IMR-90 (cell line): ENCODE data around the gene TBRG4. TPM values are rescaled to one million over a fixed set of nuclear protein-coding genes. Genes with fewer than 3 reads are reported as not detected.

Source experiments
- ATAC-seq: fragments of 200-7000 bp; cut with Tn5 transposase; 2 replicates; pipeline ENCODE4 v1.9.1; 2020; ENCODE audit warnings: low read depth, mild to moderate bottlenecking, moderate library complexity
- BruUV-seq: library from RNA; stranded (reverse); fragments of 400-500 nt; replicated peaks from 2 replicates; lab custom pipeline; 2021; lab: Mats Ljungman, UMichigan
- CTCF ChIA-PET: fragments of 300-600 bp; formaldehyde crosslinking; extraction: SDS; loops from one replicate; lab custom pipeline; 2021; ENCODE audit warnings: antibody characterized with exemption; lab: Yijun Ruan, JAX
- POLR2A ChIA-PET: fragments of 300-600 bp; sonication (Branson Sonifier 250); formaldehyde crosslinking; loops from one replicate; lab custom pipeline; 2022; ENCODE audit warnings: antibody characterized with exemption; ENCODE audit not compliant: unreplicated experiment; lab: Charles Lee
- DNase-seq: peaks from one replicate; pipeline ENCODE4 v3.0.0; 2013
- H2AFZ ChIP-seq: replicated peaks from 2 replicates; pipeline ENCODE3; 2013; ENCODE audit warnings: low read length, mild to moderate bottlenecking; ENCODE audit not compliant: poor library complexity
- H2AK5ac ChIP-seq: 2 replicates; pipeline ENCODE4 v1.6.1; 2013; ENCODE audit warnings: low read depth, low read length, inconsistent platforms
- H2AK9ac ChIP-seq: replicated peaks from 2 replicates; pipeline ENCODE3; 2013; ENCODE audit warnings: mild to moderate bottlenecking, low read depth, low read length, moderate library complexity; ENCODE audit not compliant: poor library complexity
- H2BK120ac ChIP-seq: 2 replicates; pipeline ENCODE4 v1.6.1; 2013; ENCODE audit warnings: low read depth, low read length, inconsistent platforms
- H2BK15ac ChIP-seq: 3 replicates; pipeline ENCODE4 v1.6.1; 2013; ENCODE audit warnings: low read depth, low read length, inconsistent platforms
- H2BK20ac ChIP-seq: 2 replicates; pipeline ENCODE4 v1.6.1; 2013; ENCODE audit warnings: low read depth, mild to moderate bottlenecking, inconsistent platforms, low read length, moderate library complexity
- H2BK5ac ChIP-seq: 2 replicates; pipeline ENCODE4 v1.6.1; 2013; ENCODE audit warnings: mild to moderate bottlenecking, low read depth, low read length, inconsistent platforms; ENCODE audit not compliant: poor library complexity, severe bottlenecking
- H3K14ac ChIP-seq: replicated peaks from 2 replicates; pipeline ENCODE4 v1.6.1; 2013; ENCODE audit warnings: low read depth, low read length, inconsistent platforms
- H3K18ac ChIP-seq: 2 replicates; pipeline ENCODE4 v1.6.1; 2013; ENCODE audit warnings: low read depth, low read length, control low read depth
- H3K23ac ChIP-seq: 2 replicates; pipeline ENCODE4 v1.6.1; 2013; ENCODE audit warnings: low read depth, low read length, inconsistent platforms
- H3K27ac ChIP-seq: 2 replicates; pipeline ENCODE4 v1.5.1; 2013; ENCODE audit warnings: mild to moderate bottlenecking, control low read depth, low read length; ENCODE audit not compliant: insufficient read depth
- H3K27me3 ChIP-seq: 2 replicates; pipeline ENCODE4 v1.6.1; 2013; ENCODE audit warnings: low read length; ENCODE audit not compliant: control insufficient read depth, insufficient read depth
- H3K36me3 ChIP-seq: 2 replicates; pipeline ENCODE4 v1.6.1; 2013; ENCODE audit warnings: low read length, mixed read lengths; ENCODE audit not compliant: control insufficient read depth, insufficient read depth
- H3K4ac ChIP-seq: 2 replicates; pipeline ENCODE4 v1.6.1; 2013; ENCODE audit warnings: low read depth, low read length, inconsistent platforms
- H3K4me1 ChIP-seq: 2 replicates; pipeline ENCODE4 v1.6.1; 2013; ENCODE audit warnings: low read length, mixed read lengths; ENCODE audit not compliant: control insufficient read depth, insufficient read depth
- H3K4me2 ChIP-seq: 2 replicates; pipeline ENCODE4 v1.6.1; 2013; ENCODE audit warnings: low read depth, mild to moderate bottlenecking, control low read depth, low read length, moderate library complexity
- H3K4me3 ChIP-seq: 2 replicates; pipeline ENCODE4 v1.5.1; 2013; ENCODE audit warnings: low read depth, mild to moderate bottlenecking, control low read depth, low read length, moderate library complexity; ENCODE audit not compliant: insufficient read depth
- H3K56ac ChIP-seq: 2 replicates; pipeline ENCODE4 v1.6.1; 2013; ENCODE audit warnings: low read length, inconsistent platforms; ENCODE audit not compliant: insufficient read depth; ENCODE audit errors: extremely low read depth
- H3K79me1 ChIP-seq, 2 experiments: 2 replicates each; pipeline ENCODE4 v1.6.1; 2013; ENCODE audit warnings: low read length in 2 of 2, inconsistent platforms in 1 of 2, low read depth in 1 of 2
- H3K9ac ChIP-seq: 2 replicates; pipeline ENCODE4 v1.6.1; 2013; ENCODE audit warnings: low read depth, low read length, control low read depth
- H3K9me1 ChIP-seq: 2 replicates; pipeline ENCODE4 v1.6.1; 2013; ENCODE audit warnings: low read length, inconsistent platforms; ENCODE audit not compliant: insufficient read depth
- H3K9me3 ChIP-seq: 2 replicates; pipeline ENCODE4 v1.6.1; 2013; ENCODE audit warnings: low read length; ENCODE audit not compliant: control insufficient read depth, insufficient read depth
- H4K20me1 ChIP-seq: 2 replicates; pipeline ENCODE4 v1.6.1; 2013; ENCODE audit warnings: low read length, inconsistent platforms; ENCODE audit not compliant: insufficient read depth
- H4K5ac ChIP-seq: 2 replicates; pipeline ENCODE4 v1.6.1; 2013; ENCODE audit warnings: mild to moderate bottlenecking, low read depth, low read length, control low read depth
- H4K8ac ChIP-seq, 2 experiments: 2 replicates each; pipeline ENCODE4 v1.6.1; 2013; ENCODE audit warnings: low read depth in 2 of 2, low read length in 2 of 2, control low read depth in 1 of 2, inconsistent platforms in 1 of 2
- H4K91ac ChIP-seq: 2 replicates; pipeline ENCODE4 v1.6.1; 2013; ENCODE audit warnings: low read depth, low read length, inconsistent platforms; ENCODE audit not compliant: insufficient read depth
- BHLHE40 ChIP-seq: fragments of 150-350 bp; IDR thresholded peaks from 2 replicates; pipeline ENCODE4 v1.6.1; 2016; ENCODE audit warnings: mild to moderate bottlenecking, low read depth, low read length
- CEBPB ChIP-seq: IDR thresholded peaks from 2 replicates; pipeline ENCODE4 v1.6.1; 2012; ENCODE audit warnings: low read depth, low read length, improper control_type of control experiment
- CHD1 ChIP-seq: IDR thresholded peaks from 2 replicates; pipeline ENCODE4 v1.6.1; 2012; ENCODE audit warnings: low read depth, low read length, improper control_type of control experiment
- ELK1 ChIP-seq: fragments of 150-350 bp; IDR thresholded peaks from 2 replicates; pipeline ENCODE4 v1.6.1; 2016; ENCODE audit warnings: low read depth, mild to moderate bottlenecking, low read length, moderate library complexity, borderline replicate concordance
- FOS ChIP-seq: fragments of 150-350 bp; IDR thresholded peaks from 2 replicates; pipeline ENCODE4 v1.6.1; 2016; ENCODE audit warnings: low read depth, low read length
- MAZ ChIP-seq: IDR thresholded peaks from 2 replicates; pipeline ENCODE4 v1.6.1; 2012; ENCODE audit warnings: low read depth, mild to moderate bottlenecking, low read length, improper control_type of control experiment, moderate library complexity, borderline replicate concordance
- MXI1 ChIP-seq: IDR thresholded peaks from 2 replicates; pipeline ENCODE4 v1.6.1; 2012; ENCODE audit warnings: low read depth, mild to moderate bottlenecking, low read length, moderate library complexity, borderline replicate concordance
- NFE2L2 ChIP-seq: fragments of 150-350 bp; IDR thresholded peaks from 2 replicates; pipeline ENCODE4 v1.6.1; 2016; ENCODE audit warnings: low read depth, mild to moderate bottlenecking, low read length
- POLR2A ChIP-seq: IDR thresholded peaks from 2 replicates; pipeline ENCODE4 v1.6.1; 2012; ENCODE audit warnings: mild to moderate bottlenecking, low read depth, low read length
- RAD21 ChIP-seq: IDR thresholded peaks from 2 replicates; pipeline ENCODE4 v1.6.1; 2012; ENCODE audit warnings: low read length, improper control_type of control experiment
- RCOR1 ChIP-seq: IDR thresholded peaks from 2 replicates; pipeline ENCODE4 v1.6.1; 2012; ENCODE audit warnings: mild to moderate bottlenecking, low read length, improper control_type of control experiment; ENCODE audit not compliant: insufficient replicate concordance
- RFX5 ChIP-seq: IDR thresholded peaks from 2 replicates; pipeline ENCODE4 v1.8.0; 2012; ENCODE audit warnings: low read depth, mild to moderate bottlenecking, low read length, moderate library complexity
- SMC3 ChIP-seq: fragments of 150-350 bp; IDR thresholded peaks from 2 replicates; pipeline ENCODE4 v1.6.1; 2016; ENCODE audit warnings: low read depth, mild to moderate bottlenecking, antibody characterized with exemption, low read length, moderate library complexity
- USF2 ChIP-seq: fragments of 150-350 bp; IDR thresholded peaks from 2 replicates; pipeline ENCODE4 v1.6.1; 2017; ENCODE audit warnings: mild to moderate bottlenecking, antibody characterized with exemption, low read length, low read depth
- WGBS, 2 experiments: methylation state at CpG; one replicate each; pipeline versions ENCODE4 v1.1.5 to v1.1.7; 2013; ENCODE audit warnings: missing lambda C conversion rate in 2 of 2; ENCODE audit not compliant: insufficient read length in 1 of 2; ENCODE audit errors: extremely low coverage in 2 of 2; 5-methylcytosine and 5-hydroxymethylcytosine counted together
- dilution Hi-C: fragments of 300-500 bp; cut with HindIII; formaldehyde crosslinking; loops from one replicate; pipeline ENCODE4 v1.14.3; 2018; ENCODE audit warnings: low sequenced_read_pairs; ENCODE audit not compliant: unreplicated experiment
- in situ Hi-C: fragments of 300-500 bp; cut with MboI; formaldehyde crosslinking; loops from 3 replicates; pipeline ENCODE4 v1.14.3; 2019; ENCODE audit warnings: low sequenced_read_pairs, inconsistent platforms, mixed read lengths
- intact Hi-C: fragments of 100-400 bp; cut with micrococcal nuclease; formaldehyde crosslinking; loops from 2 replicates; pipeline ENCODE4 v1.10.0; 2022
- polyA plus RNA-seq, 3 experiments: library from polyadenylated mRNA; depleted of rRNA; stranded (reverse); fragments of >200 nt; gene quantifications; 2 replicates each; pipeline ENCODE4 v1.2.3, GENCODE V29; 2012; ENCODE audit warnings: low replicate concordance in 1 of 3
- total RNA-seq: library from RNA; depleted of rRNA; stranded (reverse); fragments of >200 nt; gene quantifications from 2 replicates; pipeline ENCODE4 v1.2.3, GENCODE V29; 2012
- TF ChIP-seq, protein P1 (sequence below): conservative IDR thresholded peaks from 2 replicates; pipeline ENCODE4 v1.5.1; 2012; ENCODE audit warnings: mild to moderate bottlenecking, low read depth, low read length, improper control_type of control experiment

TBRG4 gene
- total and polyA plus RNA-seq, 2 of the 4 experiments (the other 2 are of a cell fraction) = 71.6 to 77.6 TPM

DNA sequence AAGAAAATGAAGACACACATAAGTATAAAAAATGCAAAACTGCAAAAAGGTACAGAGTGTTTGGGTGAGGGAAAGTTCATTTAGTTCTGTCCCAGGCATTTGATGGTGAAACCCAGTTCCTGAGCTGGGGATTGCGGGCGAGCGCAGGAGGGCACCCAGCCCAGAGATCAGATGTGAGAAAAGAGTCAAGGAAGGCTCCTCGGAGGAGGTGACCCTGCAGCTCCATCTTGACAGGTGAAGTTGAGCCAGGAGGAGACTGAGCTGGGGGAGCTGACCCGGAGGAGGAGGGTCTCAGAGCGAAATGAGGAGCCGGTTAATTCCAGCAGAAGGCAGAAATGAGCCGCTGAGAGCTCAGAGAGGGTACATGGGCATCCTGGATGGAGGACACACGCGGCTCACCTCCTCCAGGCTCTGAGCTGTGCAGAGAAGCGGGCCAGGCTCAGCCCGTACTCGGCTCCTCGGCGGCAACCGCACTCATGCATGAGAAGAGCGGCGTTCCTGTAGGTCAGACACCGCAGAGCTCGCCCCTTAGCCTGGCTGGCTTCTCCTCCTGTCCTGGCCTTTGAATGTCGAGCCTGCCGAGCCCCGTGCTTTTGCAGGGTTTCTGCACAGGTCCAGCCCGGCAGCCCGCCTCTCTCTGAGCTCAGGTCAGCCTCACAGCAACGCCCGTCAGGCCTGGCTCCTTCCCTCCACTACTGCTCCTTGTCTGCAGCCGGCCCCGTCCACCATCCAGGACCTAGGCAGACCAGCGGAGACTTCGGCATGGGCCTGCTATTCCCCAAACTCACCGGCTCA, 36.6 kb upstream of the TBRG4 start:
- Histone ChIP-seq H2AFZ (peak overlapping the region; percentile 13), H3K27ac (no peak overlapping the region), H3K56ac (no peak overlapping the region), H3K14ac (no peak overlapping the region), H3K9ac (no peak overlapping the region), H3K79me1 (no peaks in the 10 kb centered on the region), H4K8ac (no peak overlapping the region), H3K4me2 (no peak overlapping the region), H2AK5ac (no peak overlapping the region), H2BK120ac (no peak overlapping the region), H3K9me3 (no peaks in the 10 kb centered on the region), H2BK15ac (no peak overlapping the region), H2AK9ac (no peak overlapping the region), H3K4ac (no peak overlapping the region), H3K27me3 (peaks cover 65% of the 10 kb centered on the region), H3K36me3 (no peaks in the 10 kb centered on the region), H4K91ac (no peak overlapping the region), H3K9me1 (no peaks in the 10 kb centered on the region), H4K20me1 (no peaks in the 10 kb centered on the region), H4K5ac (no peak overlapping the region), H3K23ac (no peak overlapping the region), H3K4me3 (no peak overlapping the region), H3K4me1 (no peaks in the 10 kb centered on the region), H3K18ac (no peak overlapping the region), H2BK20ac (no peak overlapping the region), H2BK5ac (no peak overlapping the region)
- in situ Hi-C loops = no loop called here
- POLR2A ChIA-PET = no interaction called here
- DNase-seq (no peak), ATAC-seq (peak; percentile 18; the same call in 1 of the 2 replicates)
- dilution Hi-C loops = no loop called here
- intact Hi-C loops = no loop called here
- no TSS peak for BruUV-seq
- 51% methylated on average over 29 of the region's 32 CpGs; no CpG with 5 or more reads in 1 of the 2 experiments for WGBS, 2 experiments
- CTCF ChIA-PET = no interaction called here
- TF ChIP-seq MAZ = no peak
- TF ChIP-seq MXI1 = no peak
- no peak for TF ChIP-seq BHLHE40
- no peak for TF ChIP-seq CEBPB
- TF ChIP-seq RCOR1 = no peak
- no peak for TF ChIP-seq FOS
- TF ChIP-seq RAD21 = no peak
- TF ChIP-seq RFX5 = no peak
- TF ChIP-seq ELK1 = no peak
- TF ChIP-seq POLR2A = no peak
- TF ChIP-seq USF2 = no peak
- no peak for TF ChIP-seq CHD1
- TF ChIP-seq SMC3 = no peak
- no peak for TF ChIP-seq NFE2L2
- TF ChIP-seq, protein P1, sequence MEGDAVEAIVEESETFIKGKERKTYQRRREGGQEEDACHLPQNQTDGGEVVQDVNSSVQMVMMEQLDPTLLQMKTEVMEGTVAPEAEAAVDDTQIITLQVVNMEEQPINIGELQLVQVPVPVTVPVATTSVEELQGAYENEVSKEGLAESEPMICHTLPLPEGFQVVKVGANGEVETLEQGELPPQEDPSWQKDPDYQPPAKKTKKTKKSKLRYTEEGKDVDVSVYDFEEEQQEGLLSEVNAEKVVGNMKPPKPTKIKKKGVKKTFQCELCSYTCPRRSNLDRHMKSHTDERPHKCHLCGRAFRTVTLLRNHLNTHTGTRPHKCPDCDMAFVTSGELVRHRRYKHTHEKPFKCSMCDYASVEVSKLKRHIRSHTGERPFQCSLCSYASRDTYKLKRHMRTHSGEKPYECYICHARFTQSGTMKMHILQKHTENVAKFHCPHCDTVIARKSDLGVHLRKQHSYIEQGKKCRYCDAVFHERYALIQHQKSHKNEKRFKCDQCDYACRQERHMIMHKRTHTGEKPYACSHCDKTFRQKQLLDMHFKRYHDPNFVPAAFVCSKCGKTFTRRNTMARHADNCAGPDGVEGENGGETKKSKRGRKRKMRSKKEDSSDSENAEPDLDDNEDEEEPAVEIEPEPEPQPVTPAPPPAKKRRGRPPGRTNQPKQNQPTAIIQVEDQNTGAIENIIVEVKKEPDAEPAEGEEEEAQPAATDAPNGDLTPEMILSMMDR = no peak
